ENCODE data around the gene SYDE2. TPM values are rescaled to one million over a fixed set of nuclear protein-coding genes. Genes with fewer than 3 reads are reported as not detected.

Gene SYDE2, protein sequence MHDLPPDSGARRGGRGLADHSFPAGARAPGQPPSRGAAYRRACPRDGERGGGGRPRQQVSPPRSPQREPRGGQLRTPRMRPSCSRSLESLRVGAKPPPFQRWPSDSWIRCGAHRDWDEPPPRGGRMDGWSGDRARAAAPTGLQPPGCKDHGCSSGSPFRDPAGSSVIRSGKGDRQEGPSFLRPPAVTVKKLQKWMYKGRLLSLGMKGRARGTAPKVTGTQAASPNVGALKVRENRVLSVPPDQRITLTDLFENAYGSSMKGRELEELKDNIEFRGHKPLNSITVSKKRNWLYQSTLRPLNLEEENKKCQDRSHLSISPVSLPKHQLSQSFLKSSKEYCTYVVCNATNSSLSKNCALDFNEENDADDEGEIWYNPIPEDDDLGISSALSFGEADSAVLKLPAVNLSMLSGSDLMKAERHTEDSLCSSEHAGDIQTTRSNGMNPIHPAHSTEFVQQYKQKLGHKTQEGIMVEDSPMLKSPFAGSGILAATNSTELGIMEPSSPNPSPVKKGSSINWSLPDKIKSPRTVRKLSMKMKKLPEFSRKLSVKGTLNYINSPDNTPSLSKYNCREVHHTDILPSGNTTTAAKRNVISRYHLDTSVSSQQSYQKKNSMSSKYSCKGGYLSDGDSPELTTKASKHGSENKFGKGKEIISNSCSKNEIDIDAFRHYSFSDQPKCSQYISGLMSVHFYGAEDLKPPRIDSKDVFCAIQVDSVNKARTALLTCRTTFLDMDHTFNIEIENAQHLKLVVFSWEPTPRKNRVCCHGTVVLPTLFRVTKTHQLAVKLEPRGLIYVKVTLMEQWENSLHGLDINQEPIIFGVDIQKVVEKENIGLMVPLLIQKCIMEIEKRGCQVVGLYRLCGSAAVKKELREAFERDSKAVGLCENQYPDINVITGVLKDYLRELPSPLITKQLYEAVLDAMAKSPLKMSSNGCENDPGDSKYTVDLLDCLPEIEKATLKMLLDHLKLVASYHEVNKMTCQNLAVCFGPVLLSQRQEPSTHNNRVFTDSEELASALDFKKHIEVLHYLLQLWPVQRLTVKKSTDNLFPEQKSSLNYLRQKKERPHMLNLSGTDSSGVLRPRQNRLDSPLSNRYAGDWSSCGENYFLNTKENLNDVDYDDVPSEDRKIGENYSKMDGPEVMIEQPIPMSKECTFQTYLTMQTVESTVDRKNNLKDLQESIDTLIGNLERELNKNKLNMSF
- 0.80 and 0.98 TPM in 2 replicates for total RNA-seq

GRCh38 chr1:85200463-85201339, at the start of gene SYDE2:
Gene SYDE2, minus strand, starts transcription at chr1:85201016. Its CDS starts 20 bp downstream, at chr1:85200996.

Other genes starting within 250 kb of the SYDE2 start
- not detected in 2 replicates for gene MCOLN2, start 203.9 kb downstream of the SYDE2 start, total RNA-seq
- gene MCOLN3, start 152.5 kb downstream of the SYDE2 start, total RNA-seq = not detected in 2 replicates
- 13.2 and 14.2 TPM in 2 replicates for gene C1orf52, start 58.6 kb upstream of the SYDE2 start, total RNA-seq
- gene BCL10, start 75.6 kb upstream of the SYDE2 start, total RNA-seq = 58.7 and 63.4 TPM in 2 replicates

Data from mammary microvascular endothelial cell (primary cell).